ENCODE results near the gene CD58.

- TF ChIP-seq CTCF (IDR thresholded peaks at IDR 0.05), result no peak
- no peak for TF ChIP-seq USF1 (CRISPR knock-in tag; IDR thresholded peaks at IDR 0.05)
- no peak for TF ChIP-seq FOXK1 (CRISPR knock-in tag; IDR thresholded peaks at IDR 0.05)
- no peak for TF ChIP-seq AFF4 (CRISPR knock-in tag; IDR thresholded peaks at IDR 0.05; ENCODE audit: borderline replicate concordance)
- no peak for TF ChIP-seq E2F4 (CRISPR knock-in tag; IDR thresholded peaks at IDR 0.05; ENCODE audit: borderline replicate concordance, low read depth)
- TF ChIP-seq, protein P1, sequence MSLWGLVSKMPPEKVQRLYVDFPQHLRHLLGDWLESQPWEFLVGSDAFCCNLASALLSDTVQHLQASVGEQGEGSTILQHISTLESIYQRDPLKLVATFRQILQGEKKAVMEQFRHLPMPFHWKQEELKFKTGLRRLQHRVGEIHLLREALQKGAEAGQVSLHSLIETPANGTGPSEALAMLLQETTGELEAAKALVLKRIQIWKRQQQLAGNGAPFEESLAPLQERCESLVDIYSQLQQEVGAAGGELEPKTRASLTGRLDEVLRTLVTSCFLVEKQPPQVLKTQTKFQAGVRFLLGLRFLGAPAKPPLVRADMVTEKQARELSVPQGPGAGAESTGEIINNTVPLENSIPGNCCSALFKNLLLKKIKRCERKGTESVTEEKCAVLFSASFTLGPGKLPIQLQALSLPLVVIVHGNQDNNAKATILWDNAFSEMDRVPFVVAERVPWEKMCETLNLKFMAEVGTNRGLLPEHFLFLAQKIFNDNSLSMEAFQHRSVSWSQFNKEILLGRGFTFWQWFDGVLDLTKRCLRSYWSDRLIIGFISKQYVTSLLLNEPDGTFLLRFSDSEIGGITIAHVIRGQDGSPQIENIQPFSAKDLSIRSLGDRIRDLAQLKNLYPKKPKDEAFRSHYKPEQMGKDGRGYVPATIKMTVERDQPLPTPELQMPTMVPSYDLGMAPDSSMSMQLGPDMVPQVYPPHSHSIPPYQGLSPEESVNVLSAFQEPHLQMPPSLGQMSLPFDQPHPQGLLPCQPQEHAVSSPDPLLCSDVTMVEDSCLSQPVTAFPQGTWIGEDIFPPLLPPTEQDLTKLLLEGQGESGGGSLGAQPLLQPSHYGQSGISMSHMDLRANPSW (CRISPR knock-in tag; conservative IDR thresholded peaks at IDR 0.05; ENCODE audit: low read depth), result no peak
- TF ChIP-seq, protein P2, sequence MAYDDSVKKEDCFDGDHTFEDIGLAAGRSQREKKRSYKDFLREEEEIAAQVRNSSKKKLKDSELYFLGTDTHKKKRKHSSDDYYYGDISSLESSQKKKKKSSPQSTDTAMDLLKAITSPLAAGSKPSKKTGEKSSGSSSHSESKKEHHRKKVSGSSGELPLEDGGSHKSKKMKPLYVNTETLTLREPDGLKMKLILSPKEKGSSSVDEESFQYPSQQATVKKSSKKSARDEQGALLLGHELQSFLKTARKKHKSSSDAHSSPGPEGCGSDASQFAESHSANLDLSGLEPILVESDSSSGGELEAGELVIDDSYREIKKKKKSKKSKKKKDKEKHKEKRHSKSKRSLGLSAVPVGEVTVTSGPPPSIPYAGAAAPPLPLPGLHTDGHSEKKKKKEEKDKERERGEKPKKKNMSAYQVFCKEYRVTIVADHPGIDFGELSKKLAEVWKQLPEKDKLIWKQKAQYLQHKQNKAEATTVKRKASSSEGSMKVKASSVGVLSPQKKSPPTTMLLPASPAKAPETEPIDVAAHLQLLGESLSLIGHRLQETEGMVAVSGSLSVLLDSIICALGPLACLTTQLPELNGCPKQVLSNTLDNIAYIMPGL (CRISPR knock-in tag; IDR thresholded peaks at IDR 0.05), result no peak
- TF ChIP-seq ZNF671 (CRISPR knock-in tag; IDR thresholded peaks at IDR 0.05), result no peak
- TF ChIP-seq NFE2L1 (CRISPR knock-in tag; IDR thresholded peaks at IDR 0.05), result no peak
- TF ChIP-seq, protein P3, sequence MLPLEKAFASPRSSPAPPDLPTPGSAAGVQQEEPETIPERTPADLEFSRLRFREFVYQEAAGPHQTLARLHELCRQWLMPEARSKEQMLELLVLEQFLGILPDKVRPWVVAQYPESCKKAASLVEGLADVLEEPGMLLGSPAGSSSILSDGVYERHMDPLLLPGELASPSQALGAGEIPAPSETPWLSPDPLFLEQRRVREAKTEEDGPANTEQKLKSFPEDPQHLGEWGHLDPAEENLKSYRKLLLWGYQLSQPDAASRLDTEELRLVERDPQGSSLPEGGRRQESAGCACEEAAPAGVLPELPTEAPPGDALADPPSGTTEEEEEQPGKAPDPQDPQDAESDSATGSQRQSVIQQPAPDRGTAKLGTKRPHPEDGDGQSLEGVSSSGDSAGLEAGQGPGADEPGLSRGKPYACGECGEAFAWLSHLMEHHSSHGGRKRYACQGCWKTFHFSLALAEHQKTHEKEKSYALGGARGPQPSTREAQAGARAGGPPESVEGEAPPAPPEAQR (CRISPR knock-in tag; IDR thresholded peaks at IDR 0.05), result no peak
- no peak for TF ChIP-seq CBFB (CRISPR knock-in tag; IDR thresholded peaks at IDR 0.05; ENCODE audit: low read depth)
These were observed 77.8 kb downstream of the CD58 start for GRCh38 chr1:116493036-116493435.
